HG03103 (cell line): ENCODE results near the gene GOT1.

ENCODE experiments used
- ATAC-seq: cut with Tn5 transposase; IDR thresholded peaks from one replicate; pipeline ENCODE4 v1.9.1; 2021; ENCODE audit warnings: low read depth; ENCODE audit not compliant: unreplicated experiment

The GOT1 gene

GRCh38 chr10:99433378-99434020, 3.1 kb upstream of the GOT1 start:
- ATAC-seq: no peak

DNA sequence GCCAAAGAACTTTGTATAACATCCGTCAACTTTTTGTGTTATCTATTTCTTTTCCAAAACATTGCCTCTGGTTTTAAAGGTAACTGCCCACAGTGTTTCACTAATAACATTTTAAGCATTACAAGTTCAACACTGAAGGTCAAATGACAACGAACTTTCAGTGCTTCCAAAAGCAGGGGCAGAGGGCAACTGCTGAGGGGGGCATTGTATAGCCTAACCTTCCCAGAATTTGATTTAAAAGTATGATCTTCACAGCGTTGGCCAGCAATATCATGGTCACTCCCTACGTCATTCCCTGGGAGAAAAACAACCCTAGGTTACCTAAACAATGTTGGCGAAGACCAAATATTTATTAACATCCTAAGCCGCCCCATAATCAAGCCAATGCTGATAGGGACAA, 2.5 kb upstream of the GOT1 start:
- ATAC-seq: no peak

DNA sequence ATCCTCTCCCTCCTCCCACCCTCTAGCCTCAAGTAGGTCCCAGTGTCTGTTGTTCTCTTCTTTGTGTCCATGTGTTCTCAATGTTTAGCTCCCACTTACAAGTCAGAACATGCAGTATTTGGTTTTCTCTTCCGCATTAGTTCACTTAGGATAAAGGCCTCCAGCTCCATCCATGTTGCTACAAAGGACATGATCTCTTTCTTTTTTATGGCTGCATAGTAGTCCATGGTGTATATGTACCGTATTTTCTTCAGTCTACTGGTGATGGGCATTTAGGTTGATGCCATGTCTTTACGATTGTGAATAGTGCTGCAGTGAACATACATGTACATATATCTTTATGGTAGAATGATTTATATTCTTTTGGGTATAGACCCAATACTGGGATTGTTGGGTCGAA, 1.6 kb upstream of the GOT1 start:
- no peak for ATAC-seq

GRCh38 chr10:99431190-99431760, 851 bp upstream of the GOT1 start:
- ATAC-seq: no peak

DNA sequence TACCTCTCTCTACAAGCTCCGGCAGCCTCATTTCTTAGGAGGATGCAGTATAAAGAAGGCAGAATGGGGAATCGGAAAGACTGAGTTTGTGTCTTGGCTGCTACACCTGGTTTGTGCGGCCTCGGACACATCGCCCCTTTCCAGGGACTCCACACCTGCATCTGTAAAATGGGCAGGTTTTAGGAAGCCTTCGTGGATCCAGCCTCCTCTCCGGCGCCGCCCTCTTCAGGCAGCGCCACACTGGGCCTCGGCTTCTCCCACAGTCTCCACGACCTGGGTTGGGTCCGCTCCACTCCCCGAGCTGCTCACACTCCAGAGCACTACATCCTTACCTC, 341 bp downstream of the GOT1 start:
- ATAC-seq: peak; percentile 8

- ATAC-seq: no peak
These were observed 818 bp downstream of the GOT1 start for GRCh38 chr10:99429517-99430095.

- ATAC-seq: no peak
These were observed 2.7 kb downstream of the GOT1 start for GRCh38 chr10:99427566-99428190.

GRCh38 chr10:99426689-99427088, 3.7 kb downstream of the GOT1 start:
- no peak for ATAC-seq

GRCh38 chr10:99425204-99425603, 5.2 kb downstream of the GOT1 start:
- no peak for ATAC-seq

DNA sequence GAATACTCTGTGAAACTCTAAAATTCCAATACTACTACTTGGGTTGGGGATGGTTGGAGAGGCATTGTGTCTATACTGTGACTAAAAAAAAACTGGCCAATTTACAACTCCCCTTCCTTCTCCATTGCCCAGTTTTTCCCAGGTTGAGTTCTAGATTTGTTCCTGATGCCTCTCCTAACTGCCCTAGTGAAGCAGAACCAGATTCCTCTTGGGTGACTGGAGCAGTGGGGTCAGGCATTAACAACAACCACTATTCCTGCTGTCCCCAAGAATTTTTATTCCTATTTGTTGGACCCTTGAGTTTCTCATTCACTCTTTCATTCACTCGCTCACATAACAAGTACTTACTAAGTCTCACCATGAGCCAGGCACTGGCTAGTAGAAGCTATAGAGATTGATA, 5.8 kb downstream of the GOT1 start:
- ATAC-seq: no peak

DNA sequence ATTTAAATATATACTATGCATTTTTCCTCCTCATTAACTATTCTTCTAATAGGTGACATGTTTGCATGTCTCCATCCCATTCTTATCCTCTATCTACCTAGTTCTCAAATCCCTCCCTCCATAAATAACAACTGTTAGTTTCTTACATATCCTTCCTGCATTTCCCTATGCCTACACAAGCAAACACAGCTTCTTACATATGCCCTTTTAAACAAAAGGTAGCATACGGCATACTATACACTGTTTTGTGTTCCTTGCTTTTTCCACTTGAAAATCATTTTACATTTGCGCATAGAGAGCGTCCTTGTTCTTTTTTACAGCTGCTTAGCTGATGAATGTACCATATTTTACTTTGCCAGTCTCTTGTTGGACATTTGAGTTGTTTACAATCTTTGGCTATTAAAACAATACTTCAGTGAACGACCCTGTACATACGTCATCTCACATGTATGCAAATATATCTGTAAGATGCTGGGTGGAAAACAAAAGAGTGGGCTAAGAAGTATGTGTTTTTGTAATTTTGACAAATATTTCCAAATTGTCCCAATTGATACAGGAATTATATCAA, 7.8 kb downstream of the GOT1 start:
- ATAC-seq: no peak

DNA sequence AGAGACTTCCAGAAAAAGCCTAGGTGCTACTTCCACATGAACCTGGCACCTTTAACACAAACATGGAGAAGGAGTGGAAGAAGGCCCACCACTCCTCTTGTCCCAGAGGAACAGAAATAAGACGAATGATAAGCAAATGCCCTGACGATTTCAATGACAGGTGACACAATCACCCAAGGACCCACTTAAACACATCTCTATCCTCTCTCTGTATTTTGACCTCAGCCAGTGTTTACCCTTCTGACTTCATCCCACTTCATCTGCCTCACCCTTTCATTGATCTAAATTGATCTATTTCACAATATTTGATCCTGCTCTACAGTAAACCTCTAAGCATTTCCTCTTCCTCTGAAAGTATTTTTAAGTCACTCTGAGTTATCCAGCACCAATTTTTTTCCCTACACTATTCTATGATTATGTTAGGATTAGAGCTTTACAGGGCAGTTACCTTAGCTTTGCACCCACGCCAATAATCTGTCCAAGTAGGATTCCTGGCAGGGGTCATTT, 9.1 kb downstream of the GOT1 start:
- no peak for ATAC-seq

DNA sequence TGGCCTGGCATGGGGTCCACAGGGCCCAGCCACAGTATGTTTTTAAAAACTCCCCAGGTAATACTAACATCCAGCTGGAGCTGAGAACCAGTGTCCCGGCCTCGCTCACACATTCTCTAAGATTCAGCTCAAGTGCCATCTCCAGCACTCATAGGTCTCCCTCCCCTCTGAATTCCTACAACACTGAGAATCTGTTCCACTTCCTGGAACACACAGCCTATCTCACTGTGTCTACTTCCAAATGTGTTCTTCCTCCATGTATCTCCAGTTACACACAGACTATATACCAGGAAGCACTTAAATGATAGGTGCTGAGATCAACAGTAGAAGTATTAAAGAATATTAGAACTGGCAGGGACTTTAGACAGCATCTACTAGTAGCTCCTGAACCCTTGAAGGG, 10.7 kb downstream of the GOT1 start:
- no peak for ATAC-seq

DNA sequence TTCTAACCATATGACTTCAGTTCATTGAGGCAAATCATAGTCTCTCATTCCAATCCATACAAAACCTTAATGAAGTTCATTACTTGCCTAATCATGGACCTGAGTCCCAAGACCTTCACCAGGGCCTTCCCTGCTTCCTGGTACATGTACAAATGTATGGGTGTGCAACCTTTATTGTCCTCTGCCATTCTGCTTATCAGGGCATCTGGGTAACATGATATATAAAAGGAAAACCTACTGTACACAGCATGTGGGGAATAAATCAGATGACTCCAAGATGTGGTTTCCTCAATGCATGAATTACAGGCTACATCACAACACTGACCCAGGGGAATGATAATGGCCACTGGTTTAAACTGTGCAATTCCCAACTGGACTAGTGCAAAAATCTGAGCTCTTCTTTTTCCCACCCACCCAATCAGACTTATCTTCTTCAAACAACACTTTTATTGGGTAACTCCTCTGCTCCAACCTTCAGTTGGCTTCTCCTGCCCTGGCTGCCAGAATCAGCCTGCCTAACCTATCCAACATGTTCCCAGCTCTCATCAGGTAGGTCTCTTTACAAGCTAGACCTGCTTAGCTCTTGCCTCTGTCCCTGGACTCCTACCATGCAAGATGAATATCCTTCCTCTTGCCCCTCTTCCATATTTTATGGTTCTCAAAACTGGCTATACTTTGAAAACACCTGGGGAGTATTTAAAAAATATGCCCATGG, 11.4 kb downstream of the GOT1 start:
- ATAC-seq: no peak

DNA sequence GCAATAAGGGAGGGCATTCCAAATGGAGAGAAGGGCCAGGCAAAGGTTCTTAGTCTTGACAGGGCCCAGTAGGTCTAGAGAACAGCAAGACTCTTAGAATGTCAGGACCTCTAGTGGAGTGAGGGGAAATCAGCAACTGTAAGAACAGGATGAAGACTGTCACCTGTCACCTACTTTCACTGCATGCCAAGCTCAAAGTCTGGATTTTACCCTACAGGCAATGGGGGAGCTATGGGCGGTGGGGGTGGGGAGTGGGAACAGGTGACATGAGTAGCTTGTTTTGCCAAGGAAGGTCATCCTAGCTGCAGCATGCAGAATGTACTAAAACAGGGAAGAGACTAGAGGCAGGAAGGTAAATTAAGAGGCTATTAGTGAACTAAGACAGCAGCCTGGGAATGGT, 18.3 kb downstream of the GOT1 start:
- no peak for ATAC-seq

- ATAC-seq: no peak
These were observed 18.9 kb downstream of the GOT1 start for GRCh38 chr10:99411546-99411945.

DNA sequence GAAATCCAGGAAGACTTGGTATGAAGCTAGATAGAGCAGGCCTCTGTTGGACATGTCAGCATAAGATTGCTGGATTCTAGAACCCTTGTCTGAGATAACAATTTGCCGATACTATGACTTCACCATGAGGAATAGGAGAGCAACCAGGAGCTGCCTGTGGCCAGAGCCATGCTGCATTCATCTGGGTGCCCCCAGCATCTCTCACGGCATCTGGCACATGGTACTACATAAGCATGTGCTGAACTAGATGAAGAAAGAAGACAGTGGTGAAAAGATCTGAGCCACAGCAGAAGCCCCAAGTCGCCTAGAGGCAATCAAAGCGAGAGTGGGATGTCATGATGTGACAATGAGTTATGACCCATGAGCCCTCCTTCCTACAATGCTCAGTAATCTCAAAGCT, 19.5 kb downstream of the GOT1 start:
- no peak for ATAC-seq

DNA sequence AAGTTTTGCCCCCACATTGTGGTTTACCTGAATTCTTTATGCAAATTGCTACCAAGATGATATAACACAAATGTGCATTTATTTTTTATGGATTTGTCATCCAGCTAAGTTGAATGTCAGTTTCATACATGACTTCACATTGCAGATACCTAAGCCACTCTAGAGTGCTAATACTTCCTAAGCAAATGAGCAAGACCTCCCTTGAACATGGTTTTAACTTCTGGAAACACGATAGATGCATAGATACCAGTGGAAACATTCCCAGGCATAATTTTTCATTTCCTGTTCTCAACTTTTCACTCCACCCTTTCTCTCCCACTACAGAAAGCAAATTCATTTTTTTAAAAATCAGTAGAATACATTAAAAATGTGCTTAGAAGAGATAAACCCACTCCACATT, 20.3 kb downstream of the GOT1 start:
- ATAC-seq: no peak

- no peak for ATAC-seq
These were observed 24.3 kb downstream of the GOT1 start for GRCh38 chr10:99406149-99406548.

DNA sequence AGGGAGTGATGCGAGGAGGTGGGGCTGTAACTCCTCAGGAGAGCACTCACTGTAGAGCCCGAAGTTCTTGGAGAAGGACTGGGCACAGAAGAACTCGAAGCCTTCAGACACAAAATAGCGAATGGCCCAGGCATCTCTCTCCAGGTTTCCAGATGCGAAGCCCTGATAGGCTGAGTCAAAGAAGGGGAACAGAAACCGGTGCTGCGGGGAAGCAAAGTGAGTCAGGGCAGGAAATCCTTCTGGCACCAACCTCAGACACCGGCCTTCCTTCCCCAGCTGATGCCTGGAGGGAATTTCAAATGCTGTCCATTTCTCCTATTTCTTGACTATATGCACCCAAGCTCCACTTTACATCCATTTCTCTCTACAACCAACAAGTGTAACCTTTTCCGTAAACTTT, 26.8 kb downstream of the GOT1 start:
- no peak for ATAC-seq

DNA sequence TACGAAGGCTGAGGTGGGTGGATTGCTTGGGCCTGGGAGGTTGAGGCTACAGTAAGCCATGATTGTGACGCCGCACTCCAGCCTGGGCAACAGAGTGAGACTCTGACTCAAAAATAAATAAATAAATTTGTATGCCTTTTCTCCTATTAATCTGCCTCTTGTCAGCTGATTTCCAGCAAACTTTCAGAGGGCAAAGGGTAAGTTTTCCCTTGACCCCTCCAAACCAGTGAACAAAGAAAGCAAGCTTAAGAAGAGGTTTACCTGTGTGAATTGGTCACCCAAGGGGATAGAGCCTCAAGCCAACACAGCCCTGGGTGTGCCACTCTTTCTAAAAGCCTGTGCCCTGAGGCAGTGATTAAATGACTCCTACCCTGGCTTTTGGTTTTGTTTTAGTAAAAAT, 30.8 kb downstream of the GOT1 start:
- no peak for ATAC-seq
